COLO668 (cell line): ENCODE results near the gene WDR17.
"Not testable (repeated sequence)": the region's sequence is repeated elsewhere in the genome, so short reads cannot be mapped to it uniquely, and the experiment has no call there.

Experiments
- DNase-seq: peaks from one replicate; lab custom pipeline; 2025; ENCODE audit not compliant: unreplicated experiment; lab: John Stamatoyannopoulos, UW

Gene WDR17

DNA sequence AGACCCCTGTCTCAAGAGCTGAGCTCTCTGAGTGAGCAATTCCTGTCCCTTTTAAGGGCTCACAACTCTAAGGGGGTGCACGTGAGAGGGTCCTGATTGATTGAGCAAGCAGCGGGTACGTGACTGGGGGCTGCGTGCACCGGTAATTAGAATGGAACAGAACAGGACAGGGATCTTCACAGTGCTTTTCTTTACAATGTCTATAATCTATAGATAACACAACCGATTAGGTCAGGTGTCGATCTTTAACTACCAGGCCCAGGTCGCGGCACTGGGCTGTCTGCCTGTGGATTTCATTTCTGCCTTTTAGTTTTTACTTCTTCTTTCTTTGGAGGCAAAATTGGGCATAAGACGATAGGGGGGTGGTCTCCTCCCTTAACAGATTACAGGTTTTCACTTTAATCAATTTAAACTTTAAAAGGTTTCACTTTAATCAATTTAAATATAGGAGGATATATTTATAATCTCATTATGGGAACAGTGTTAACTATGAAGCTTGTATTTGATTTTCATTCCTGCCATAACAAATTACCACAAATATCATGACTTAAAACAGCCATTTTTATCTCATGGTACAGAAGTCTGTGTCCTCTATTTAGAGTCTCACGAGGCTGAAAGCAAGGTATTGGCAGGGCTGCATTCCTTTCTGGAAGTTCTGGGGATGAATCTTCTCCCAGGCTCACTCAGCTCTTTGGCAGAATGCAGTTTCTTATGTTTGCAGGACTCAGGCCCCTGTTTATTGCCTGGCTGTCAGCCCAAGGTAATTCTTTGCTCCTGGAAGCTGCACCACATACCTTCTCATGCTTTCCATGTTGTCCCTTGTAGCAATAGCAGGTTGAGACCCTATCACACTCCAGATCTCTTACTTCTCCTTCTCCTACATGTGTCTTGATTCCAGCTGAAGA is 124.5 kb downstream of the WDR17 start:
- no peak for DNase-seq

DNA sequence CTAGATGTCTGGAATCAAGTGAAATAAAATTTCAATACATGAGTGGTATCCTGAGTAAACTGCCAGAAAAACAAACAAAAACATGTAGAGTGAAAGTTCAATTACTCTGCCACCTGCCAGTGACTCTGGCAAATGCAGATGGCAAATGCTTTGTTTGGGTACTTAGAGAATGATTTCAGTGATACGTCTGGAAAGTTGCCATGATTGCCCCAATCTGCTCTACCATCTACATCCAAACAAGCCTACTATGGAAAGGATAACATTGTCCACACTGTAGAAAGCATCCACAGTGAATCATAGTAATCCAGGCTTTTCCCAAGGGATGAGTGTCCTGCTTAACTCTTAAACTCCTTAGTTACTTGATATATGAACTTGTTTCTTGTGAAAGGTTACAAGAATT is 126.3 kb downstream of the WDR17 start:
- DNase-seq, result peak; percentile 42

DNA sequence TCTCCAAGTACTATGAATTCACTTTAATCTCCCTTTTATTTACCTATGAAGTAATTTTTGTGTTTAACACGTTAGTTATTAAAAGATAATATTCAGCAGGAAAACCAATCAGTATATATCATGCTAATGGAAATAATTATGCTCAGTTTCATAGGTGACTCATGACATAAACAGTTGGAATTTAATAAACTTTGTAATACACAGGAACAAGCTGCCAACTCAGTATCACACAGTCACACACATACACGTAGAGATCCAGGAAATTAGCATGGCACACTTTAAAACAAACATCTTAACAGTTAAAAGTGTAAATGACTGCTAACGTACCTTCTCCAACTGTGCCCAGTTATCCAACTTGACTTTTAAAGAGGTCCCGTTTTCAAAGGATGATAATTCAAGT is 127.5 kb downstream of the WDR17 start:
- DNase-seq, result no peak

DNA sequence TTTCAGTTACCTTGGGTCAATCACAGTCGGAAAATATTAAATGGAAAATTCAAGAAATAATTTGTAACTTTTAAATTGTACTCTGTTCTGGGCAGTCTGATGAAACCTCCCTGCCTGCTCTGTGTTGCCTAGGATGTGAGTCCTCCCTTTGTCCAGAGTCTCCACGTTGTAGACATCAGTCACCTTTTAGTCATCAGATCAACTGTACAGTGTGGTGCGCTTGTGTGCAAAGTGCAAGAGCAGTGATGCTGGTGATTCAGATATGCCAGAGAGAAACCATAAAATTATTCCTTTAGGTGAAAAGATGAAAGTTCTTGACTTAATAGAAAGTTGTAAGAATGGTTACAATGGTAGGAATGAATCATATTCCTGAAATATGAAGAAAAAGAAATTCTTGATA is 128.3 kb downstream of the WDR17 start:
- DNase-seq, result no peak

DNA sequence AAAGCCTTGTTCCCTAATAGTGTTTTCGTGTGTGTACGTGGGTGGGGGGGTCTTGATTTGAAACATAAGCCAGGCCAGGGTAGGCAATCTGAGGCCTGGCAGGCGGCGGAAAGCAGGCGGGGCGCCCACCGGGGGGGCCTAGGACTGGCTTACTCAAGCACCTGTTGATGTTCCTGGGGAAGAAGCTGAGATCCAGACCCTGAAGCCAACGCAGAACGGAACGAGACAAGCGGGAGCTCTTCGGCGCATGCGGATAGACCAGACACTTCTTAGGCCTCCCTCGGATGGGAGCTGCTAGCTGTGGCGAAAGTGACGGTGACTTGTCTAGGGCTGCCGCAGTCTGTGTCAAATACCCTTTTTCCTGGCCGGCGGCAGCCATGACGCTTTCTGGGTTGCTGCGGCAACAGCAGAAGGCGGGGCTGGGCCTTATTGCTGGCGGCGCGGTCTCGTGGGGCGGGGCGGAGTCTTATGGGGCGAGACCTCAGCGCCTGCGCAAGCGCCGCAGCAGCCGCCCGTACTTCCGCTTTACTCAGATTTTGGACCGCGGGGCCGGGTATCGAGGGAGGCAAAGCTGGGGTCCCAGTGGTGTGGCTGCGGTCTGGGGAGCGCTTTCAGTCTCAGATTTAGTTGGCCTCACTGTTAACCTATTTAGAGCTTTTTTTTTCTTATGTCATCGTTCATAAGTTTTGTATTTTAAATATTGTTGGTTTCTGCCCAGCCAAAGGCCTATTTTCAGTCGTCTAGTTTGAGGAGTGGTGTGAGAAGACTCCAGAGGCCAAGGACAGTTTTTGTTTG is 129.7 kb downstream of the WDR17 start, which contains the start of gene SPATA4:
Gene SPATA4, minus strand, starts transcription at position 402 of the 795 bp plus-strand sequence. Its CDS starts 23 bp downstream, at position 379.
- DNase-seq, result peak; percentile 94

DNA sequence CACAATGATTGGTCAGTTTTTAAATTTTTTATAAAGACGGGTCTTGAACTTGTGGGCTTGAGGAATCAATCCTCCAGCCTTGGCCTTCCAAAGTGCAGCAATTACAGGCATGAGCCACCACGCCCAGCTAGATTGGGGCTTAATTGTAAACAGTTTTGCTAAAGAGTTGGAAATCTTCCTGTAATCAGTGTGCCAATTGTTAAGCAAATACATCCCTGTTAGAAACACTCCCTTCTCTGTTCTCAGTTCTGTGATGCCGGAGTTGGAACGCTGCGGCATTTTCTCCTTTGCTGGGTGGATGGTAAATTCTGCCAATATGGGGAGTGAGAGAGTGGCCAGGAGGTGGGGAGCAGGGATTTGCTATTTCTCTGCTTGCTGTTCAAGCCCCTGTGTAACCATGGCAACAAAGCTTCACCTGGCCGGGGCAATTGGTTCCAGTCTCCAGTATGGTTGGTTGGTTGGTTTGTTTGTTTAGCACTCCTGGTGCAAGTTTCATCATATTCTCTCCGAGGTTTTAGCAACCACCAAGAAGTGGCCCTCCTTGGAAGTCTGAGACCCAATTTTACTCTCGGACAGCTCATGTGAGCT is 132.8 kb downstream of the WDR17 start:
- DNase-seq, result peak; percentile 28

DNA sequence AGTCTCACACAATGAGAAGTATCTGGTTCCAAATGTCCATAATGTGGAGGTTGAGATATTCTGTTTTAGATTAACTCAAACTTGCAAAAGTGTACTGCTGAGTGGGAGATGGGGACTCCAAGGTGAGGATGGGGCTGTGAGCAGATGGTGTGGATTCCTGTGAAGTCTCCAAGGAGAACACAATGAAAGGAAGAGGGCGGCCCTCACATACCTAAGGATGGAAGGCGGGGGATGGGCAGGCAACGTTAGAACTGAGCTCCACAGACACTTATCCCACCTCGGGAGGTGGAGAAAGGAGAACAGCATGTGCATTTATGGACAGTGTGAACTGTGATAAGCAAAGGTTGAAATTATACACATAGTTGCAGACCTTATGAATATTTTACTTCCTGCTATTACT is 139.7 kb downstream of the WDR17 start:
- no peak for DNase-seq

DNA sequence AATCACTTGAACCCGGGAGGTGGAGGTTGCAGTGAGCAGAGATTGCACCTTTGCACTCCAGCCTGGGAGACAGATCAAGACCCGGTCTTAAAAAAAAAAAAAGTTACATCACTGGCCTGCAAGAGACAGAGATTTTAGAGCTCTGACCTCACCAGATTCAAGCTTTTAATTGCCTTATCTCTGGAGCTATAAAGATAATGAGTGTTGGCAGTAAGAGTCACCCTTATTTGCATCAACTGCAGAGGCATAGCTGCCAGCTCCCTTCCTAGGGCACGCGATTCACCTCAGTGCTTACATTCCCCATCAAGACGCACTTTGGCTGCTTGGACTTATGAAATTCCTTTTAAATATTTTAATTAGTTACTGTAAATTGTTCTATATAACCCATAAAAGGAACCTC is 142.2 kb downstream of the WDR17 start:
- no peak for DNase-seq

DNA sequence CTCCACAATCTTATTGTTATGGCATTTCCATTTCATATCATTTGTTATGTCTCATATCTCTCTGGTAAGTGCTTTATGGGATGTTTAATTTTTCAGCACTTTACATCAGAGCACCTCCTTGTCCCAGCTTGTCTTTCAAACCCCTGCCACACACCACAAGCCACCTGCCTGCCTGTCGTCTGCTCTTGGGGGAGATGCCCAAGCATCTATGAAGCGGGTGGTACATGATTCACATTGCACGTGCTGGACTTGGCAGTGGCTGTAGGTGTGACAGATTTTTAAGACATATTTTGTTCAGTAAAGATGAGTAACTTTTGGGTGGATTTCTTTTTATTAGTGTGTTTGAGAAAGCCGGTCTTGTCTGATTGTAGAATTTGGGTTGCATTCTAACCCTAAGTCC is 143.9 kb downstream of the WDR17 start:
- no peak for DNase-seq

DNA sequence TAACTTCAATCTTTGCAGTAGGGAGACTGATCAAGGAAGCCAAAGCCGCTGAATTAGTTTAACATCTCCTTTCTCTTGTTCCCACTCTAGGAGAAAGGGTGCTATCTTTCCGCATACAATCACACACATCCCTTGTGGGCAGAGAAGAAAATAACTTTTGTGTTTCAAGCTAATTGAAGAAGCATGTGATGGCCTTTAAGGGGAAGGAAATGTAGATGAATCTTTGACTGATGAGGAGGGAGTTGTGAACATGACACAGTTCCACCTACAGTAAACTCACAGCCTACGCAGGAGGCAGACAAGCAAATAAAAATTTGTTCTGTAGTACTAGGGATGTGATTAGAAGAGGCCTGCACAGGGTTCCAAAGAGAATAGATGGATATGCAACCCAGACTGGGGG is 144.5 kb downstream of the WDR17 start:
- no peak for DNase-seq

DNA sequence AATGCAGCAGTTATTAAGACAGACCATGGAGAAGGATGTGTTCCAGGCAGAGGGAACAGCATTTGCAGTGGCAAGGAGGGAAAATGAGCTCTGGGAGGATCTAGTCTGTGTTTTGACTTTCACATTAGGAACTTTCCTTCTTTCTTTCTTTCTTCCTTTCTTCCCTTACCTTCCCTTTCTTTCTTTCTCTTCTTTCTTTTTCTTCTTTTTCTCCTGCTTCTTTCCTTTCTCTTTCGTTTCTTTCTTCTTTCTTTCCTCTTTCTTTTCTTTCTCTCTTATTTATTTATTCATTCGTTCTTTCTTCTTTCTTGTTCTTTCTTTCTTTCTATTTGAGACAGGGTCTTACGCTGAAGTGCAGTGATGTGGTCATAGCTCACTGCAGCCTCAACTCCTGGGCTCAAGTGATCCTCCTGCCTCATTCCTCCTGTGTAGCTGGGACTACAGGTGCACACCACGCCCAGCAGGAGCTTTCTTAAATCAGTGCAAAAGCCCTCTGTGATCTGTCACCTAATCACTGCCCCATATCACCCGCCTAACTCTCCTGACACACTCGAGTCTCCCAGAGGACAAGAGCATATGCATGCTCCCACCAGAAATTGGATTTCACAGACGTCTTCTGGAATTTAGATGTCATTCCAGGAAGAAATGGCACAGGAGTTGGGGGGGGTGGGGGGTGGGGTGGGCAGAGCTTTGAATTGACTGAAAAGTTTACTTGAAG is 145.1 kb downstream of the WDR17 start:
- no peak for DNase-seq

DNA sequence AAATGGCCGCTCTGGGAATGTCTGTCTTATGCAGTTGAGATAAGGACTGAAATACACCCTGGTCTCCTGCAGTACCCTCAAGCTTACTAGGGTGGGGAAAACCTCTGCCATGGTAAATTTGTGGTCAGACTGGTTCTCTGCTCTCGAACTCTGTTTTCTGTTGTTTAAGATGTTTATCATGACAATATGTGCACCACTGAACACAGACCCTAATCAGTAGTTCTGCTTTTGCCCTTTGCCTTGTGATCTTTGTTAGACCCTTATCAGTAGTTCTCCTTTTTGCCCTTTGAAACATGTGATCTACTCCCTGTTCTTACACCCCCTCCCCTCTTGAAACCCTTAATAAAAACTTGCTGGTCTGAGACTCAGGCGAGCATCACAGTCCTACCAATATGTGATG is 146.7 kb downstream of the WDR17 start:
- not testable (repeated sequence) for DNase-seq

DNA sequence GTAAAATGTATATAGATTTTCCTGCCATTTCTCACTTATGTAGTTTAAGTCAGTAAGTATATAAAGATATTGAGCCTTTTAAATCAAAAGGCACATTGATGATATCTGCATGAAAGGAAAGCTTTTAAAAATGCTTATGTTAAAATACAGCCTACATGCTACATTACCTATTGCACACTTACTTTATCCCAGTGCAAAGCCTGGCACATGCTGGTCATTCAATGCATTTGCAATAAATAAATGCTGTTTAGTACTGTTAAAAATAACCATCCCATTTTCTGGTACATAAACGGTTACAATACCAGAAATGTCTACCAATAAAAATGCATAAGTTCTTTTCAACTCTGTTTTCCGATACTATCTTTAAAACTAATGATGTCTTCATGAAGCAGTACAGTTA is 151.9 kb downstream of the WDR17 start:
- DNase-seq, result no peak

DNA sequence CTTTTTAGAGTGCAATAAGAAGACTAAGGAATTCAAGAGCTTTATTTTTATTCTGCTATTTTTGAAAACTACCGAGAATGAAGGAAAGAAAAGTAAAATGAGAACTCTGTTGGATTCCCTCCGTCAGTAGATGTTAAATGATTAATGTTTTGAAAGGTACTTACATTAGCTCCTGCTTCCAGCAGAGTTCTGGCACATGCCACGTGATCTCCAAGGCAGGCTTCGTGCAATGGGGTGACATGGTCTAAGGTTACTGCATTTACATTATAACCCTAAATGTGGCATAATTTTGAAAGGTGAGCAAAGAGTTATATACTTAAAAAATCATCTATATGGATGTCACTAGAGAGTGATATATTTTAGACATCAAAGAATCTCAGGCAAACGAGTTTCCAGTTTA is 156.5 kb downstream of the WDR17 start:
- no peak for DNase-seq

DNA sequence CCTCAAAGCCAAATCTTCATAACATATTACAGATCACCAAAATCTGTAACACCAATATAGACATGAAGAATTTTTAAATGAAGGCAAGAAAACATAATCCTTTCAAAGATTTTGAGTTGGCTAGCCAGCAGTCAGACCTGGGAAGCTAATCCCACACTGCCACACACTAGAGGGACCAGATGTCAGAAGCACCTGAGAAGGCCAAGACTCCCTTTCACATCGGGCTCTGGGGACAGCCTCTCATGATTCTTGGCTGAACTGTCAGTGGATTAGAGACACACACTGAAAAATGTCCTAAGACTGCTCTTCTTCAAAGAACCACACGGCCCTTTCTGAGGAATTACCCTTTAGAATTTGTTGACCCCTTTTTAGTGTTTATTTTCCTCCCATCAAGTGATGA is 157.9 kb downstream of the WDR17 start:
- no peak for DNase-seq

DNA sequence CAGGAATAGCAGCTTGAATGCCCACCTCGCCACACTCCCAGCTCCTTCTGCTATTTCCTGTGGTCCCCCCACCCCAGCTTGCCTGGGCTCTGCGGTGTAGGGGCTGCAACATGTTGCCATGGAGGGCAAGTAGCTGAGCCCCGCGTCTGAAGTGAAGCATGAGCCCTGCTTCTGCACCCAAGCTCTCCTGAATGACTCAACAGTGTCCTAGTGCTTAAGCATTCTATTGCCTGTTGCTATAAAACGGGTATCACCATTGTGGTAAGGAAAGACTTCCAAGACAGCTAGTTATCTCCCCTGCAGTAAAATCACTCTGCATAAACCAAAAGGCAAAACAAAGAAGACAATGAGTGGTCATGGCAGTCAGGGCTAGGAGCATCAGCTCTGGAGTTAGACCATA is 161.1 kb downstream of the WDR17 start:
- DNase-seq, result no peak

DNA sequence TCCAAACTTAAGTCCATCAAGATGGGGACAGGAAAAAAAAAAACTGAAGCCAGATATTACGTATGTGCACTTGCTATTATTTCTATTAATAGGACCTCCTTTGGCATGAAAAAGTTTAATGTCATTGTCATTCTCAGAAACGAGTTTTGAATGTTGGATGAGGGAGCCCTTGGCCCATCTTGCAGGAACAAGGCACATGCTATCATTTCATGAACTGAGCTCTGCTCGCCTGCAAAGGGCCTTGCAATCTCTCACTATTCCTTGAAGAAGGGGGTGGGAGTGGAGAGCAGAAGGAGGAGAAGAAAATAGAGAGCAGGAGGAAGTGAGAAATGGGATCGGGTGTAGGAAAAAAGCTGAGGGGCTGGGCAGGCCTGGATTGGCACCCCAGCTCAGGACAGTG is 164.0 kb downstream of the WDR17 start:
- DNase-seq, result no peak
